Activated CD8-positive, alpha-beta T cell treated with anti-CD3 and anti-CD28 coated beads for 36 hours (primary cell): Measurements from ENCODE around the gene VPS4B. TPM values are rescaled to one million over a fixed set of nuclear protein-coding genes. Genes with fewer than 3 reads are reported as not detected.

Experiments used
- ATAC-seq: fragments of 200-7000 bp; cut with Tn5 transposase; one replicate; pipeline ENCODE4 v1.10.0; 2021; ENCODE audit warnings: mild to moderate bottlenecking, moderate library complexity
- CTCF ChIA-PET: fragments of 350-600 bp; sonication (Branson Sonifier 250); formaldehyde crosslinking; loops from one replicate; lab custom pipeline; 2021; ENCODE audit warnings: antibody characterized with exemption; lab: Charles Lee
- POLR2A ChIA-PET: fragments of 350-600 bp; sonication (Branson Sonifier 250); formaldehyde crosslinking; loops from one replicate; lab custom pipeline; 2021; ENCODE audit warnings: antibody characterized with exemption; lab: Charles Lee
- DNase-seq: peaks from one replicate; pipeline ENCODE4 v3.0.0-alpha.2; 2020
- H3K27ac Mint-ChIP-seq: one replicate; pipeline ENCODE4 v1.8.0; 2021; ENCODE audit warnings: mild to moderate bottlenecking, mixed read lengths
- H3K27me3 Mint-ChIP-seq: one replicate; pipeline ENCODE4 v1.8.0; 2021; ENCODE audit warnings: mixed read lengths
- H3K36me3 Mint-ChIP-seq: one replicate; pipeline ENCODE4 v1.8.0; 2021; ENCODE audit warnings: low read depth, mixed read lengths
- H3K4me1 Mint-ChIP-seq: one replicate; pipeline ENCODE4 v1.8.0; 2021; ENCODE audit warnings: low read depth, mixed read lengths
- H3K4me3 Mint-ChIP-seq: one replicate; pipeline ENCODE4 v1.8.0; 2021; ENCODE audit warnings: mild to moderate bottlenecking, moderate library complexity, mixed read lengths
- H3K9me3 Mint-ChIP-seq: one replicate; pipeline ENCODE4 v1.8.0; 2021; ENCODE audit warnings: mixed read lengths
- intact Hi-C: fragments of 100-400 bp; cut with micrococcal nuclease; formaldehyde crosslinking; loops from one replicate; pipeline ENCODE4 v1.10.0; 2022
- total RNA-seq, 2 experiments: library from RNA; stranded (reverse); gene quantifications; one replicate each; pipeline ENCODE4 v1.2.3, GENCODE V29; 2021
- TF ChIP-seq, protein P1 (sequence below): fragments of 200-600 bp; IDR thresholded peaks from one replicate; pipeline ENCODE4 v1.8.0; 2022; ENCODE audit warnings: antibody characterized with exemption, mild to moderate bottlenecking

VPS4B gene
- total RNA-seq, 2 experiments from 2014 or later = 34.8 to 35.9 TPM

- ChIA-PET POLR2A (interaction anchor here (0.8 kb wide), 1 partner anchor 21 kb away, joined by 3 read pairs; no protein-coding TSS in a partner anchor), CTCF (interaction anchor here (0.7 to 2.0 kb wide), 4 partner anchors 15 to 73 kb away, joined by 3 to 8 read pairs (median 4); no protein-coding TSS in a partner anchor)
- Mint-ChIP-seq H3K27ac (no peak overlapping the region), H3K4me3 (no peak overlapping the region), H3K9me3 (no peaks in the 10 kb centered on the region), H3K27me3 (no peaks in the 10 kb centered on the region), H3K36me3 (peaks cover 35% of the 10 kb centered on the region), H3K4me1 (peaks cover 2% of the 10 kb centered on the region)
- ATAC-seq (no peak), DNase-seq (no peak)
- intact Hi-C loops = no loop called here
- TF ChIP-seq, protein P1, sequence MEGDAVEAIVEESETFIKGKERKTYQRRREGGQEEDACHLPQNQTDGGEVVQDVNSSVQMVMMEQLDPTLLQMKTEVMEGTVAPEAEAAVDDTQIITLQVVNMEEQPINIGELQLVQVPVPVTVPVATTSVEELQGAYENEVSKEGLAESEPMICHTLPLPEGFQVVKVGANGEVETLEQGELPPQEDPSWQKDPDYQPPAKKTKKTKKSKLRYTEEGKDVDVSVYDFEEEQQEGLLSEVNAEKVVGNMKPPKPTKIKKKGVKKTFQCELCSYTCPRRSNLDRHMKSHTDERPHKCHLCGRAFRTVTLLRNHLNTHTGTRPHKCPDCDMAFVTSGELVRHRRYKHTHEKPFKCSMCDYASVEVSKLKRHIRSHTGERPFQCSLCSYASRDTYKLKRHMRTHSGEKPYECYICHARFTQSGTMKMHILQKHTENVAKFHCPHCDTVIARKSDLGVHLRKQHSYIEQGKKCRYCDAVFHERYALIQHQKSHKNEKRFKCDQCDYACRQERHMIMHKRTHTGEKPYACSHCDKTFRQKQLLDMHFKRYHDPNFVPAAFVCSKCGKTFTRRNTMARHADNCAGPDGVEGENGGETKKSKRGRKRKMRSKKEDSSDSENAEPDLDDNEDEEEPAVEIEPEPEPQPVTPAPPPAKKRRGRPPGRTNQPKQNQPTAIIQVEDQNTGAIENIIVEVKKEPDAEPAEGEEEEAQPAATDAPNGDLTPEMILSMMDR = no peak
These were observed 26.8 kb downstream of the VPS4B start for GRCh38 chr18:63395503-63395902.

DNA sequence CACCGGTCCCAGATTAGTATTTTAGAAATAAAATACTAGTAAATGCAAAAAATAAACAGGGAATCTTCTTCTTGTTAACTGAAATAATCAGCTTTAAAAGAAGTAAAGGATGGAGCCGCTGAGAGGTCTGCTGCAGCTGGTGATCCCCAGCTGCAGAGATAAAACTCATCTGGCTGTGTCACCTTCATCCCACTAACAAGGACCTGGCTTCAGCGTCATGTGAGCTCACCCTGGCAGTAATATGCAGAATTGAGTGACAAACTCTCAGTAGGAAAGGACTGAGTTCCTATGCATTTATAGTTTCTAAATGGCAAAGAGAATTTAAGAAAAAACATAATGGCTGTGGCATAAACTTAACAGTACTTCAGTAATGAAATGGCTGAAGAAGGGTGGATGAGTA, 27.3 kb downstream of the VPS4B start:
- Mint-ChIP-seq H3K27me3 (no peaks in the 10 kb centered on the region), H3K9me3 (no peaks in the 10 kb centered on the region), H3K27ac (no peak overlapping the region), H3K36me3 (peaks cover 31% of the 10 kb centered on the region), H3K4me3 (no peak overlapping the region), H3K4me1 (peaks cover 2% of the 10 kb centered on the region)
- DNase-seq = no peak
- intact Hi-C loops = no loop called here
- TF ChIP-seq, protein P1 = no peak
- CTCF ChIA-PET = interaction anchor here (1.1 to 2.0 kb wide), 4 partner anchors 10 to 55 kb away, joined by 3 to 8 read pairs (median 4); no protein-coding TSS in a partner anchor
- POLR2A ChIA-PET = interaction anchor here (0.8 kb wide), 1 partner anchor 22 kb away, joined by 3 read pairs; no protein-coding TSS in a partner anchor
- no peak for ATAC-seq

GRCh38 chr18:63387861-63388260, 34.4 kb downstream of the VPS4B start:
- no peaks in the 10 kb centered on the region for H3K9me3 Mint-ChIP-seq
- H3K36me3 Mint-ChIP-seq = peaks cover 11% of the 10 kb centered on the region
- POLR2A ChIA-PET = no interaction called here
- DNase-seq = no peak
- TF ChIP-seq, protein P1 = no peak
- H3K27ac Mint-ChIP-seq = no peak overlapping the region
- H3K4me1 Mint-ChIP-seq = no peaks in the 10 kb centered on the region
- no peaks in the 10 kb centered on the region for H3K27me3 Mint-ChIP-seq
- CTCF ChIA-PET = no interaction called here
- intact Hi-C loops = no loop called here
- H3K4me3 Mint-ChIP-seq = no peak overlapping the region
- ATAC-seq = no peak

GRCh38 chr18:63382843-63383242, 39.4 kb downstream of the VPS4B start:
- H3K4me1 Mint-ChIP-seq = peaks cover 19% of the 10 kb centered on the region
- DNase-seq = no peak
- H3K36me3 Mint-ChIP-seq = peaks cover 3% of the 10 kb centered on the region
- POLR2A ChIA-PET = no interaction called here
- no peak overlapping the region for H3K4me3 Mint-ChIP-seq
- intact Hi-C loops = no loop called here
- no peak overlapping the region for H3K27ac Mint-ChIP-seq
- no peak for ATAC-seq
- peaks cover 2% of the 10 kb centered on the region for H3K9me3 Mint-ChIP-seq
- TF ChIP-seq, protein P1 = no peak
- CTCF ChIA-PET = interaction anchor here (0.6 kb wide), 1 partner anchor 366 kb away, joined by 3 read pairs; no protein-coding TSS in a partner anchor
- H3K27me3 Mint-ChIP-seq = peaks cover 1% of the 10 kb centered on the region

GRCh38 chr18:63379639-63379962, 42.7 kb downstream of the VPS4B start:
- Mint-ChIP-seq H3K27me3 (peaks cover 1% of the 10 kb centered on the region), H3K4me1 (peaks cover 22% of the 10 kb centered on the region), H3K4me3 (no peak overlapping the region), H3K36me3 (peaks cover 3% of the 10 kb centered on the region), H3K9me3 (peaks cover 7% of the 10 kb centered on the region), H3K27ac (peak overlapping the region; percentile 90)
- no peak for ATAC-seq
- intact Hi-C loops = no loop called here
- CTCF ChIA-PET = no interaction called here
- POLR2A ChIA-PET = no interaction called here
- no peak for DNase-seq
- TF ChIP-seq, protein P1 = no peak
